Measurements from ENCODE around the gene ANXA2R. TPM values are rescaled to one million over a fixed set of nuclear protein-coding genes. Genes with fewer than 3 reads are reported as not detected.

Gene ANXA2R
- total and polyA plus RNA-seq, 9 of the 15 experiments (the other 6 are each of a cell fraction or from before 2014, with no cell fraction given), result 2.1 to 4.8 (median 3.4) TPM

- TF ChIP-seq STAT6 (CRISPR knock-in tag; IDR thresholded peaks at IDR 0.05), result no peak
- no peak; the same call in 1 of the 2 replicates for TF ChIP-seq FOXP1 (CRISPR knock-in tag; IDR thresholded peaks at IDR 0.05)
- no peak for TF ChIP-seq NCOA1 (IDR thresholded peaks at IDR 0.05; ENCODE audit: low read depth)
- no peak for TF ChIP-seq RFX7 (CRISPR knock-in tag; IDR thresholded peaks at IDR 0.05)
- TF ChIP-seq OTX1 (CRISPR knock-in tag; IDR thresholded peaks at IDR 0.05), result no peak
- no peak for TF ChIP-seq PHTF2 (CRISPR knock-in tag; IDR thresholded peaks at IDR 0.05)
- no peak for TF ChIP-seq ZNF583 (CRISPR knock-in tag; IDR thresholded peaks at IDR 0.05)
- no peak for TF ChIP-seq DLX4 (CRISPR knock-in tag; IDR thresholded peaks at IDR 0.05)
- TF ChIP-seq CBX2 (IDR thresholded peaks at IDR 0.05; ENCODE audit: insufficient read depth, low read length, poor library complexity, severe bottlenecking), result no peak
These were observed 1.1 kb upstream of the ANXA2R start (continued) for GRCh38 chr5:43041110-43041668.

Data from K562 (cell line).